ENCODE measurements around the gene TMEM204. TPM values are rescaled to one million over a fixed set of nuclear protein-coding genes. Genes with fewer than 3 reads are reported as not detected.

TMEM204 gene
- total RNA-seq, 4 donors from 2014 or later: 14.7 to 27.7 (median 22.1) TPM

DNA sequence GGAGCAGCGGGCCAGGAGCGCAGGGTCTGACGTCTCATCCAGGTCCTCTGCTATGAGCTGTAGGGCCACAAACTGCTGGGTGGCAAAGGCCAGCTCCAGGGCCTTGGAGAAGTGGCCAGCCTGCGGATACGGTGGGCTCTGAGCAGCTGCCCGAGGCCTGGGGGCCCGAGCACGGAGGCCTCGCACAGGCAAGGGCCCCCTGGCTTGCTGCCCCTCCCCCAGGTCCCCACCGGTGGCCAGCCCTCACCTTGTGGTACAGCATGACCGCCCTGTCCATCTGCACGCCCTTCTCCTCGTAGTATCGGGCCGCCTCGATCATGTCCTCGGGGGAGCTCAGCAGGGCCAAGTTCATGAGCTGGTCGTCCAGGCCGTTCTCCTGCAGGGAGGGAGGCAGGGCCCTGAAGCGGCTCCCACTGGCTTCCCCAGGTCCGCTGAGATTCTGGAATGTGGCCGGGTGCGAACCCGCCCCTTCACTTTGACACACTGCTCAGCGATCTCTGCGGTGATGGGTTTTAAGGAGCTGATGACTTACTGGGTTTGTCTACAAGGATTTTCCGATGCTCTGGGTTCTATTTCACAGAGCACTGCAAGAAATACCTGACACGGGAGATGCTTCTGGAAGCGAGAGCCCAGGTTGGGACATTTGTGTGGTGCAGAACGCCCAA is 9.8 kb upstream of the TMEM204 start:
- in situ Hi-C loops (cut with MboI; ENCODE audit: low sequenced_read_pairs in 4 of 4) (no loop called here), intact Hi-C loops (cut with DNase I; ENCODE audit: low total_unique reads) (no loop called here)
- no peak for ATAC-seq
- no peak for TF ChIP-seq CTCF (IDR thresholded peaks at IDR 0.05 in 4 of 5, conservative IDR thresholded peaks at IDR 0.05 in 1 of 5)
- no peak for TF ChIP-seq POLR2A (IDR thresholded peaks at IDR 0.05)
- Histone ChIP-seq H3K27ac (no peak overlapping the region), H3K4me1 (no peaks in the 10 kb centered on the region), H3K4me3 (no peak overlapping the region), H3K36me3 (no peaks in the 10 kb centered on the region), H3K27me3 (no peaks in the 10 kb centered on the region), H3K9me3 (no peaks in the 10 kb centered on the region)
- no peak for DNase-seq

DNA sequence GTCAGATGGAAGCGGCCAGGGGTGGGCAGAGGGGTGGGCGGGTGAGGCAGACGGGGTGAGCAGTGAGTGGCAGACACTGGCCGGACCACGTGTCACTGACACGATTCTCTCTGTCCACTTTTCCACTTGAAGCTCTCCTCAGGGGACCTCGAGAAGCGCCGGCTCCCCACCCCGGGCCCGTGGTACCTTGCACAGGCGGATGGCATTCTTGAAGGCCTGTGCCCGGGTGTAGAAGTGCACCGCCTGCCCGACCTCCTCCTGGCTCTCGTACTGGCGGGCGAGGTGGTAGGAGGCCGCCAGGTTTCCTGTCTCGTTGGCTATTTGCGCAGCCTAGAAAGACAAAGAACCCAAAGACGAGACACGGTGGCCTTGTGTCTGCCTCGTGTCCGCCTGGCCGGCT is 9.1 kb upstream of the TMEM204 start:
- H3K4me1 ChIP-seq: no peaks in the 10 kb centered on the region
- no peaks in the 10 kb centered on the region for H3K9me3 ChIP-seq
- no peak overlapping the region for H3K4me3 ChIP-seq
- H3K27ac ChIP-seq: no peak overlapping the region
- DNase-seq: no peak
- no peaks in the 10 kb centered on the region for H3K36me3 ChIP-seq
- no peaks in the 10 kb centered on the region for H3K27me3 ChIP-seq
- intact Hi-C loops (cut with DNase I; ENCODE audit: low total_unique reads) (no loop called here), in situ Hi-C loops (cut with MboI; ENCODE audit: low sequenced_read_pairs in 4 of 4) (no loop called here)
- TF ChIP-seq POLR2A (IDR thresholded peaks at IDR 0.05) (no peak), CTCF (IDR thresholded peaks at IDR 0.05 in 4 of 5, conservative IDR thresholded peaks at IDR 0.05 in 1 of 5) (no peak)
- no peak for ATAC-seq

DNA sequence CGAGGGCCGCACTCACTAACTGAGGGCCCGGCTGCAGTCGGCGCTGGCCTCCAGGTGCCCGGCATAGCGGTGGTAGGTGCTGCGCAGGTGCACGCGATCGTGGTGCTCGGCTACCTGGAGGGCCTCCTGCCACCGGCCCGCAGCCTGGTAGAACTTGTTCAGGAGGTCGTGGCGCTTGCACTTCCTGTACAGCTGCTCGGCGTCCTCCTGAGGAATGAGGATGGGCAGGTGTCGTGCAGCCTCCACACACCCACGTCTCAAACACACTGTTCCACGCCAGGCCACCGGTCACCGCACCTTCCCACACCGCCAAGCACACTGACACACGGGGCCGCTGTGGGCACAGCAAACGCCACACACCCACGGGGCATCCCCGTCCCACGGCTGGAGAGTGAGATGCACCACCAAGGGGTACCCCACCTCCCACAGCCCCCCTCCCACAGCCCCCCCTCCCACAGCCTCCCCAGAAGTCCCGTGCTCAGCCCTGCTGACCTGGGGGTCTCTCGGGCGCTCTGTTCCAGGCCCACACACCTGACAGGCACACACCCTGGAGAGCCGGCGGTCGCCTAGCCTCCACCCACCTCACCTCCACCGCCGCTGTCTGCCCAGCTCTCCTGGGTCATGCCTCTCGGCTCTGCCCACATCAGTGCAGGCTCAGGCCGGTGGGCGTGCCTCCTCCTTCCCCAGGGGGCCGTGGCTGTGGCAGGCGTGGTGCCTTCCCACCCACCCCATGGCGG is 7.4 kb upstream of the TMEM204 start:
- in situ Hi-C loops (cut with MboI; ENCODE audit: low sequenced_read_pairs in 4 of 4): no loop called here
- ATAC-seq (no peak), DNase-seq (no peak)
- no peaks in the 10 kb centered on the region for H3K27me3 ChIP-seq
- no peak overlapping the region for H3K4me3 ChIP-seq
- no peak overlapping the region for H3K27ac ChIP-seq
- H3K9me3 ChIP-seq: no peaks in the 10 kb centered on the region
- no peaks in the 10 kb centered on the region for H3K36me3 ChIP-seq
- TF ChIP-seq CTCF (IDR thresholded peaks at IDR 0.05 in 4 of 5, conservative IDR thresholded peaks at IDR 0.05 in 1 of 5) (no peak), POLR2A (IDR thresholded peaks at IDR 0.05) (no peak)
- peaks cover 0 to 6% of the 10 kb centered on the region in 2 donors for H3K4me1 ChIP-seq
- intact Hi-C loops (cut with DNase I; ENCODE audit: low total_unique reads): no loop called here

DNA sequence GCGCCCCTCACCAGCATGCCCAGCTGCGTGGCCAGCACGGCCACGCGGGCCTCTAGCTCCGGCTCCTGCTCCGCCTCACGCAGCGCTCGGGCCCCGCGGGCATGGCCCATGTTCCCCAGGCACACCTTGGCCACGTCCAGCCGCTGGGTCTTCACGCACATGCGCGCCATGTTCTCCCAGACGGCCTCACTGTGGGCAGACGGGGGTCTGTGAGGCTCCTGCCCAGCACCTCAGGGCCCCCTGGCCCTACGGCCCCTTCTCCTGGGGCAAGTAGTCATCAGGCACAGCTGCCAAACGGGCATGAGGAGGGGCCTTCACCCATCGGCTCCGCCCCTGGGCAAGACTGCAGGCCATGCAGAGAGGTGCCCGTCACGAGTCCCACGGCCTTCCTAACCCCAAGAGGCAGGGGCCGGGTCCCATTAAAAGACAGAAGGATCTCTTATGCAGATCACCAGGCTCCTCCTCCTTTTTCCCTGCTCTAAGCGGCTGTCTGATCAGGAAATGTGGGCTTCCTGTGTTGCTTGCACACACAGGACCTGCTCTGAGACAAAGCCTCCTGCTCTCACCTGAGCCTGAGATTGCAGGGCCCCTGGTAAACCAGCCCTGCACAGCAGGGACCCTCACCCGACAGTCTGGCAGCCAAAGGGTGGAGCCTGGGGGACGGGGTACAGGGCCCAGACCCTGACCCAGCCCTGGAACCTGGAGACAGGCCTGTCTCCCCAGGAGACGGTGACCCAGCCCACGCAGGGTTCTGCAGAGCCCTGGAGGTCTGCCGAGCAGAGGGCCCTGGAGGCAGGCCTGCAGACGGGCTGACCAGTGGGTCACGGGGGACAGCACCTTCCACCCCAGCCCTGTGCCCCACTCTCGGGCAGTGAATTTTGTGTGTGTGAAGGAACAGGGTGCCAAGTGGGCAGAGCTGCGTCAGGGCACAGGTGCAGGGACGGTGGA is 6.6 kb upstream of the TMEM204 start:
- ATAC-seq: no peak
- intact Hi-C loops (cut with DNase I; ENCODE audit: low total_unique reads): no loop called here
- no peak for DNase-seq
- Histone ChIP-seq H3K27me3 (no peaks in the 10 kb centered on the region), H3K36me3 (no peaks in the 10 kb centered on the region), H3K4me1 (peaks cover 4 to 10% of the 10 kb centered on the region in 2 donors), H3K9me3 (no peaks in the 10 kb centered on the region), H3K4me3 (no peak overlapping the region), H3K27ac (peak overlapping the region in 1 of 4 donors; percentile 50)
- TF ChIP-seq CTCF (IDR thresholded peaks at IDR 0.05 in 4 of 5, conservative IDR thresholded peaks at IDR 0.05 in 1 of 5) (no peak), POLR2A (IDR thresholded peaks at IDR 0.05) (no peak)
- in situ Hi-C loops (cut with MboI; ENCODE audit: low sequenced_read_pairs in 4 of 4): no loop called here
